GM19099 (cell line): ENCODE measurements around the gene GPAM.

Experiments used
- POLR2A ChIP-seq: IDR thresholded peaks from 3 replicates; pipeline ENCODE4 v1.6.1; 2011; ENCODE audit warnings: low read depth; ENCODE audit not compliant: insufficient read length; ENCODE audit errors: extremely low read depth

The GPAM gene

GRCh38 chr10:112126172-112126571 lies 57.4 kb downstream of the GPAM start:
- TF ChIP-seq POLR2A = no peak

DNA sequence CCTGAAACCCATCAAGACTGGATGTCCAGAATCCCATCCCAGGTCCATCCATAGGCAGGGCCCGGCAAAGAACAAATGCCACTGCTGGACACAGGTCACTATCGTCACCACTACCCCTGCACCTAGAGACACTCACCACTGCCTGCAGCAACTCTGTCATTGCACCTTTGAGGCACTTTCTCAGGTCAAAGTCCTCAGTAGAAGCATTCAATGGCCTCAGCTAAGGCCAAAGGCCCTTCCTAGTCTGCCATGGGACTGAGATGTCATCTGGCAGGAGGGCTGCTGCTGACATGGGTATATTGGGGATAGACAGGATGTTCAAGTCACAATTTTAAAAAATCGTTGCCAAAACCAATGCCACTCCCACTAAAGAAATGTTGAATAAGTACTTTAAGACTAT lies 58.7 kb downstream of the GPAM start:
- TF ChIP-seq POLR2A = no peak

DNA sequence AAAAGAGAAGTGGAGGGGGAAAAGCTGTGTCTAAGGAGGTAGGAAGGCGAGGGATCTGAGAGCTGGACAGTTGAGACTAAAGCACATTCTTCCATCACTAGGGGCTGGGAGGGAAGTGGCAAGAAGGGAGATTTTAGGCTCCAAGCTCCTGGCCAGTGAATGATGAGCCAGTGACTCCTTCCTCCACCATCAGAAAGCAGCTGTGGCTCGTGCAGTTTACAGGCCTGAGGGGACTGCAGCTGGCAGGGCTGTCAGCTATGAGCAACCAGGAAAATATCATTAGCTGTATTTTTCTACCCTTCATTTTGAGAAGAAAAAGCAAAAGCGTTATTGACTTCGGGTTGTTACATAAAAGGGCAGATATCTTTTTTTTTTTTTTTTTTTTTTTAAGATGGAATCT lies 60.7 kb downstream of the GPAM start:
- TF ChIP-seq POLR2A = no peak

DNA sequence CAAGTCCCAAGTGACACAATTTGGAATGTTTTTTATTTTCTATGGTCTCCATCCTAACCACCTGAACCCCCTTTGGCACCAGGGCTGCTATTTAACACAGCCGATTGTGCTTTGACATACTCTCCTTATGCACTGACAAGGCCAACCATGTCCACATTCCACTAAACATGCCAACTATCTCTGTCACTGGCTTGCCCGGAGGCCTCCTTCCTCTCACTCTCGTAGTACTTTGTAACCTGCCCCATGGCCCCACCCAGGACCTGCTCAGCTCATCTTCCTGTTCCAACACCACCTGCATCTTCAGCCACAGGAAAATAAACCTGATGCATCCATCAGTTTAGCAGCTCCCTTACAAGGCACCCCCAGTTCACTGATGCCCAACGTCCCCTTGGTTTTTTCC lies 63.1 kb downstream of the GPAM start:
- no peak for TF ChIP-seq POLR2A

GRCh38 chr10:112115781-112116385 lies 67.7 kb downstream of the GPAM start:
- TF ChIP-seq POLR2A = no peak
